ENCODE measurements around the gene L1CAM.

DNA sequence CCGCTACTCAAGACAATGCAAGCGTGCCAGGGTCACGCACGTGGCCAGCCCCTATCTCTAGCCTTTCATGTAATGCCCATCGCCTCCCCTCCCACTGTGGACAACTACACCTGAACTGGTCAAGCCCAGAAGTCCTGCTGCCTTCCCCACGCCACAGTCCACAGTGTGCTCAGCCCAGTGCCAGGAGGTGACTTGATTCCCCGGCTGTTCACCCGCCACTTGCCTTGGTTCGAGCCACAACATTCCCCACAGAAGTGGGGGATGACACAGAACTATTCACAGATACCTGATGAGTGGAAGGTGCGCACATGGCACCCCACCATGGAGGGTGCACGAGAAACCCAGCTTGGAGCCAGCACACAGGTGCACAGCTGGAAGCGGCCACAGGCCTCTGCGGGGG lies 33.3 kb upstream of the L1CAM start:
- TF ChIP-seq, protein P1, sequence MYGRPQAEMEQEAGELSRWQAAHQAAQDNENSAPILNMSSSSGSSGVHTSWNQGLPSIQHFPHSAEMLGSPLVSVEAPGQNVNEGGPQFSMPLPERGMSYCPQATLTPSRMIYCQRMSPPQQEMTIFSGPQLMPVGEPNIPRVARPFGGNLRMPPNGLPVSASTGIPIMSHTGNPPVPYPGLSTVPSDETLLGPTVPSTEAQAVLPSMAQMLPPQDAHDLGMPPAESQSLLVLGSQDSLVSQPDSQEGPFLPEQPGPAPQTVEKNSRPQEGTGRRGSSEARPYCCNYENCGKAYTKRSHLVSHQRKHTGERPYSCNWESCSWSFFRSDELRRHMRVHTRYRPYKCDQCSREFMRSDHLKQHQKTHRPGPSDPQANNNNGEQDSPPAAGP (tag by site-specific recombination; IDR thresholded peaks at IDR 0.05) = no peak
- TF ChIP-seq, protein P2, sequence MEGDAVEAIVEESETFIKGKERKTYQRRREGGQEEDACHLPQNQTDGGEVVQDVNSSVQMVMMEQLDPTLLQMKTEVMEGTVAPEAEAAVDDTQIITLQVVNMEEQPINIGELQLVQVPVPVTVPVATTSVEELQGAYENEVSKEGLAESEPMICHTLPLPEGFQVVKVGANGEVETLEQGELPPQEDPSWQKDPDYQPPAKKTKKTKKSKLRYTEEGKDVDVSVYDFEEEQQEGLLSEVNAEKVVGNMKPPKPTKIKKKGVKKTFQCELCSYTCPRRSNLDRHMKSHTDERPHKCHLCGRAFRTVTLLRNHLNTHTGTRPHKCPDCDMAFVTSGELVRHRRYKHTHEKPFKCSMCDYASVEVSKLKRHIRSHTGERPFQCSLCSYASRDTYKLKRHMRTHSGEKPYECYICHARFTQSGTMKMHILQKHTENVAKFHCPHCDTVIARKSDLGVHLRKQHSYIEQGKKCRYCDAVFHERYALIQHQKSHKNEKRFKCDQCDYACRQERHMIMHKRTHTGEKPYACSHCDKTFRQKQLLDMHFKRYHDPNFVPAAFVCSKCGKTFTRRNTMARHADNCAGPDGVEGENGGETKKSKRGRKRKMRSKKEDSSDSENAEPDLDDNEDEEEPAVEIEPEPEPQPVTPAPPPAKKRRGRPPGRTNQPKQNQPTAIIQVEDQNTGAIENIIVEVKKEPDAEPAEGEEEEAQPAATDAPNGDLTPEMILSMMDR (tag by site-specific recombination; IDR thresholded peaks at IDR 0.05) = no peak
- TF ChIP-seq ZNF501 (tag by site-specific recombination; IDR thresholded peaks at IDR 0.05) (no peak), SP2 (tag by site-specific recombination; IDR thresholded peaks at IDR 0.05) (no peak), ZNF658 (tag by site-specific recombination; IDR thresholded peaks at IDR 0.05) (no peak), ZBTB17 (tag by site-specific recombination; IDR thresholded peaks at IDR 0.05) (no peak)
- TF ChIP-seq, protein P3, sequence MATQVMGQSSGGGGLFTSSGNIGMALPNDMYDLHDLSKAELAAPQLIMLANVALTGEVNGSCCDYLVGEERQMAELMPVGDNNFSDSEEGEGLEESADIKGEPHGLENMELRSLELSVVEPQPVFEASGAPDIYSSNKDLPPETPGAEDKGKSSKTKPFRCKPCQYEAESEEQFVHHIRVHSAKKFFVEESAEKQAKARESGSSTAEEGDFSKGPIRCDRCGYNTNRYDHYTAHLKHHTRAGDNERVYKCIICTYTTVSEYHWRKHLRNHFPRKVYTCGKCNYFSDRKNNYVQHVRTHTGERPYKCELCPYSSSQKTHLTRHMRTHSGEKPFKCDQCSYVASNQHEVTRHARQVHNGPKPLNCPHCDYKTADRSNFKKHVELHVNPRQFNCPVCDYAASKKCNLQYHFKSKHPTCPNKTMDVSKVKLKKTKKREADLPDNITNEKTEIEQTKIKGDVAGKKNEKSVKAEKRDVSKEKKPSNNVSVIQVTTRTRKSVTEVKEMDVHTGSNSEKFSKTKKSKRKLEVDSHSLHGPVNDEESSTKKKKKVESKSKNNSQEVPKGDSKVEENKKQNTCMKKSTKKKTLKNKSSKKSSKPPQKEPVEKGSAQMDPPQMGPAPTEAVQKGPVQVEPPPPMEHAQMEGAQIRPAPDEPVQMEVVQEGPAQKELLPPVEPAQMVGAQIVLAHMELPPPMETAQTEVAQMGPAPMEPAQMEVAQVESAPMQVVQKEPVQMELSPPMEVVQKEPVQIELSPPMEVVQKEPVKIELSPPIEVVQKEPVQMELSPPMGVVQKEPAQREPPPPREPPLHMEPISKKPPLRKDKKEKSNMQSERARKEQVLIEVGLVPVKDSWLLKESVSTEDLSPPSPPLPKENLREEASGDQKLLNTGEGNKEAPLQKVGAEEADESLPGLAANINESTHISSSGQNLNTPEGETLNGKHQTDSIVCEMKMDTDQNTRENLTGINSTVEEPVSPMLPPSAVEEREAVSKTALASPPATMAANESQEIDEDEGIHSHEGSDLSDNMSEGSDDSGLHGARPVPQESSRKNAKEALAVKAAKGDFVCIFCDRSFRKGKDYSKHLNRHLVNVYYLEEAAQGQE (tag by site-specific recombination; IDR thresholded peaks at IDR 0.05) = no peak

Measured in HEK293 (cell line).